H1 (cell line): ENCODE measurements around the gene CPEB3. TPM values are rescaled to one million over a fixed set of nuclear protein-coding genes. Genes with fewer than 3 reads are reported as not detected.
A peak's percentile ranks its signal among the peaks of the same experiment; 100 is the strongest.

Experiments used
- CTCF ChIA-PET: fragments of 300-600 bp; sonication (Branson Sonifier 250); formaldehyde crosslinking; loops from one replicate; lab custom pipeline; 2021; ENCODE audit not compliant: partially characterized antibody; lab: Charles Lee
- POLR2A ChIA-PET: fragments of 300-600 bp; sonication (Branson Sonifier 250); formaldehyde crosslinking; loops from one replicate; lab custom pipeline; 2021; ENCODE audit warnings: inconsistent platforms; ENCODE audit not compliant: partially characterized antibody; lab: Charles Lee
- DNase-seq, 2 experiments: peaks; one replicate each; pipeline versions ENCODE4 v3.0.0 to v3.0.0-alpha.2; 2010 to 2022; ENCODE audit warnings: low spot score in 2 of 2, low read depth in 1 of 2, mixed read lengths in 1 of 2
- FAIRE-seq: peaks from 2 replicates; lab custom pipeline; 2011; peaks lifted over from hg19 to GRCh38; lab: Jason Lieb, UNC
- H2AFZ ChIP-seq: 2 replicates; pipeline ENCODE4 v1.8.1; 2012; ENCODE audit warnings: low read length, inconsistent platforms
- H2AK5ac ChIP-seq: 2 replicates; pipeline ENCODE4 v1.6.1; 2013; ENCODE audit warnings: low read depth, low read length
- H2BK120ac ChIP-seq: replicated peaks from 2 replicates; pipeline ENCODE3; 2013; ENCODE audit warnings: low read depth, low read length, inconsistent platforms
- H2BK12ac ChIP-seq: 2 replicates; pipeline ENCODE4 v1.6.1; 2013; ENCODE audit warnings: low read depth, low read length
- H2BK15ac ChIP-seq: 2 replicates; pipeline ENCODE4 v1.6.1; 2013; ENCODE audit warnings: low read length
- H2BK20ac ChIP-seq: 2 replicates; pipeline ENCODE4 v1.6.1; 2013; ENCODE audit warnings: low read length
- H2BK5ac ChIP-seq: 2 replicates; pipeline ENCODE4 v1.6.1; 2013; ENCODE audit warnings: low read depth, low read length
- H3K14ac ChIP-seq: 2 replicates; pipeline ENCODE4 v1.6.1; 2013; ENCODE audit warnings: inconsistent platforms; ENCODE audit not compliant: insufficient read length
- H3K18ac ChIP-seq: 2 replicates; pipeline ENCODE4 v1.6.1; 2013; ENCODE audit warnings: low read length; ENCODE audit errors: extremely low read depth
- H3K23ac ChIP-seq: 2 replicates; pipeline ENCODE4 v1.6.1; 2013; ENCODE audit warnings: inconsistent platforms; ENCODE audit not compliant: insufficient read length
- H3K23me2 ChIP-seq: 2 replicates; pipeline ENCODE4 v1.6.1; 2013; ENCODE audit warnings: low read depth, low read length
- H3K27ac ChIP-seq: 2 replicates; pipeline ENCODE4 v1.6.1; 2011; ENCODE audit warnings: low read depth, low read length, inconsistent platforms
- H3K27me3 ChIP-seq, 4 experiments: replicated peaks in 1 of 4; 1 replicate in 1 of 4; 2 replicates in 3 of 4; pipeline versions ENCODE4 v1.6.1 to v1.8.1; 2011 to 2013; ENCODE audit warnings: low read length in 3 of 4, mild to moderate bottlenecking in 3 of 4, inconsistent platforms in 2 of 4, mixed read lengths in 2 of 4, moderate library complexity in 1 of 4; ENCODE audit not compliant: control insufficient read depth in 3 of 4, insufficient read depth in 3 of 4; ENCODE audit errors: extremely low read depth in 1 of 4
- H3K36me3 ChIP-seq, 4 experiments: 2 replicates each; pipeline versions ENCODE4 v1.6.1 to v1.8.1; 2011 to 2013; ENCODE audit warnings: mild to moderate bottlenecking in 4 of 4, low read length in 3 of 4, moderate library complexity in 2 of 4, control low read depth in 1 of 4, inconsistent platforms in 1 of 4; ENCODE audit not compliant: insufficient read depth in 4 of 4, control insufficient read depth in 2 of 4
- H3K4ac ChIP-seq: replicated peaks from 2 replicates; pipeline ENCODE3; 2013; ENCODE audit warnings: low read length, low read depth, mixed read lengths, inconsistent platforms; ENCODE audit not compliant: insufficient read length
- H3K4me1 ChIP-seq, 4 experiments: replicated peaks in 1 of 4; 1 replicate in 1 of 4; 2 replicates in 3 of 4; pipeline versions ENCODE4 v1.6.1 to v1.8.1; 2011 to 2013; ENCODE audit warnings: low read length in 3 of 4, inconsistent platforms in 2 of 4, mixed read lengths in 1 of 4; ENCODE audit not compliant: insufficient read depth in 4 of 4, control insufficient read depth in 3 of 4
- H3K4me2 ChIP-seq, 2 experiments: 2 replicates each; pipeline versions ENCODE4 v1.6.1 to v1.8.1; 2011 to 2013; ENCODE audit warnings: low read depth in 2 of 2, low read length in 2 of 2, control low read depth in 1 of 2, inconsistent platforms in 1 of 2, mild to moderate bottlenecking in 1 of 2; ENCODE audit not compliant: insufficient read depth in 1 of 2
- H3K4me3 ChIP-seq, 4 experiments: fragments of 200-600, 300-600 bp in 1 of 4; sonication (generic), shearing (Covaris generic), sonication (Bioruptor Twin) in 1 of 4; 2 replicates each; pipeline versions ENCODE4 v1.5.1 to v1.8.1; 2011 to 2016; ENCODE audit warnings: low read length in 4 of 4, low read depth in 3 of 4, control low read depth in 2 of 4, inconsistent platforms in 2 of 4, mild to moderate bottlenecking in 2 of 4, mixed read lengths in 1 of 4, moderate library complexity in 1 of 4; ENCODE audit not compliant: insufficient read depth in 2 of 4; ENCODE audit errors: extremely low read depth in 1 of 4
- H3K56ac ChIP-seq: replicated peaks from 2 replicates; pipeline ENCODE3; 2013; ENCODE audit warnings: low read depth, mild to moderate bottlenecking, mixed read lengths, low read length, inconsistent platforms; ENCODE audit not compliant: insufficient read length
- H3K79me1 ChIP-seq: 2 replicates; pipeline ENCODE4 v1.6.1; 2013; ENCODE audit warnings: low read depth, low read length, control low read depth
- H3K79me2 ChIP-seq, 2 experiments: 2 replicates each; pipeline versions ENCODE4 v1.6.1 to v1.8.1; 2012 to 2013; ENCODE audit warnings: low read length in 2 of 2, mild to moderate bottlenecking in 2 of 2, inconsistent platforms in 1 of 2; ENCODE audit not compliant: insufficient read depth in 2 of 2, control insufficient read depth in 1 of 2
- H3K9ac ChIP-seq, 4 experiments: replicated peaks in 1 of 4; 1 replicate in 1 of 4; 2 replicates in 3 of 4; pipeline versions ENCODE4 v1.6.1 to v1.8.1; 2011 to 2013; ENCODE audit warnings: low read depth in 3 of 4, low read length in 3 of 4, control low read depth in 2 of 4, mild to moderate bottlenecking in 2 of 4, moderate library complexity in 2 of 4, inconsistent platforms in 1 of 4; ENCODE audit errors: extremely low read depth in 1 of 4
- H3K9me3 ChIP-seq, 2 experiments: 2 replicates each; pipeline versions ENCODE4 v1.6.1 to v1.8.1; 2012 to 2013; ENCODE audit warnings: mild to moderate bottlenecking in 2 of 2, moderate library complexity in 2 of 2, control low read depth in 1 of 2, inconsistent platforms in 1 of 2, low read depth in 1 of 2, low read length in 1 of 2, mixed read lengths in 1 of 2; ENCODE audit not compliant: insufficient read depth in 2 of 2
- H4K20me1 ChIP-seq, 2 experiments: replicated peaks in 1 of 2; 2 replicates each; pipeline versions ENCODE3 to v1.8.1; 2011 to 2013; ENCODE audit warnings: inconsistent platforms in 2 of 2, low read length in 2 of 2, mild to moderate bottlenecking in 1 of 2; ENCODE audit not compliant: insufficient read depth in 2 of 2, control insufficient read depth in 1 of 2
- H4K5ac ChIP-seq: 2 replicates; pipeline ENCODE4 v1.6.1; 2013; ENCODE audit warnings: low read length, low read depth, mixed read lengths, inconsistent platforms; ENCODE audit not compliant: insufficient read length
- H4K8ac ChIP-seq: 2 replicates; pipeline ENCODE4 v1.8.0; 2013; ENCODE audit warnings: mild to moderate bottlenecking, moderate library complexity, low read length, inconsistent platforms; ENCODE audit not compliant: insufficient read depth; ENCODE audit errors: extremely low read depth
- H4K91ac ChIP-seq: replicated peaks from 2 replicates; pipeline ENCODE3; 2013; ENCODE audit warnings: low read length, mixed read lengths, inconsistent platforms; ENCODE audit not compliant: insufficient read length
- NANOG ChIP-seq: IDR thresholded peaks from 2 replicates; pipeline ENCODE4 v1.6.1; 2011; ENCODE audit warnings: low read length, low read depth, mild to moderate bottlenecking, inconsistent platforms; ENCODE audit not compliant: insufficient read depth, poor library complexity, severe bottlenecking
- POLR2A ChIP-seq, 2 experiments: IDR thresholded peaks; 1 replicate in 1 of 2; 2 replicates in 1 of 2; pipeline ENCODE4 v1.6.1; 2011; ENCODE audit warnings: low read depth in 2 of 2, low read length in 2 of 2, mild to moderate bottlenecking in 2 of 2; ENCODE audit errors: control extremely low read depth in 1 of 2
- polyA plus RNA-seq, 7 experiments: library from polyadenylated mRNA; depleted of rRNA in 3 of 7; stranded (reverse) in 5 of 7; unstranded in 2 of 7; fragments of >200 nt in 5 of 7; fragments of 200-250 nt in 2 of 7; gene quantifications; 1 replicate in 5 of 7; 2 replicates in 1 of 7; 4 replicates in 1 of 7; pipeline versions ENCODE4 v1.2.1 to v1.2.3, GENCODE V29; 2011 to 2013; ENCODE audit warnings: missing spikeins in 2 of 7, mixed read lengths in 2 of 7
- total RNA-seq: library from RNA; stranded (reverse); fragmentation: NEBNext Ultra II Directional; extraction: Animal tissue kit (Norgen Biotek cat#: 25700); gene quantifications from 2 replicates; pipeline ENCODE4 v1.2.1, GENCODE V29; 2021

CPEB3 gene
- total and polyA plus RNA-seq, 2 of the 8 experiments (the other 6 are each of a cell fraction or from before 2014, with no cell fraction given) = 0.39 to 1.7 TPM

- Histone ChIP-seq H3K23ac (no peak overlapping the region), H3K4ac (no peak overlapping the region), H3K4me2 (no peak overlapping the region), H3K14ac (no peak overlapping the region), H4K8ac (no peak overlapping the region), H3K9me3 (no peaks in the 10 kb centered on the region), H4K5ac (no peak overlapping the region), H2BK120ac (no peak overlapping the region), H4K91ac (no peak overlapping the region), H4K20me1 (no peaks in the 10 kb centered on the region), H2BK20ac (no peak overlapping the region), H2AK5ac (no peak overlapping the region), H3K23me2 (no peaks in the 10 kb centered on the region), H2BK15ac (no peak overlapping the region), H3K4me3 (no peak overlapping the region), H3K79me2 (no peaks in the 10 kb centered on the region), H2BK12ac (no peak overlapping the region), H3K27ac (no peak overlapping the region; the same call in 1 of the 2 replicates), H3K27me3 (no peaks in the 10 kb centered on the region), H3K56ac (no peak overlapping the region), H3K9ac (no peak overlapping the region), H3K36me3 (no peaks in the 10 kb centered on the region), H3K79me1 (no peaks in the 10 kb centered on the region), H3K4me1 (no peaks in the 10 kb centered on the region), H3K18ac (no peak overlapping the region), H2AFZ (no peak overlapping the region), H2BK5ac (no peak overlapping the region)
- TF ChIP-seq NANOG = peak; percentile 90
- no peak for TF ChIP-seq POLR2A (IDR thresholded peaks at IDR 0.05; ENCODE audit: control extremely low read depth in 1 of 2, low read depth in 2 of 2, low read length in 2 of 2)
- CTCF ChIA-PET = interaction anchor here (0.6 to 0.7 kb wide), 2 partner anchors 14 to 114 kb away, joined by 3 read pairs; no protein-coding TSS in a partner anchor
- no peak for FAIRE-seq
- no peak for DNase-seq
- POLR2A ChIA-PET = no interaction called here
Observed at GRCh38 chr10:92075829-92076228, 215.0 kb downstream of the CPEB3 start.
